Measurements from ENCODE around the gene SEPTIN8.

Gene SEPTIN8

DNA sequence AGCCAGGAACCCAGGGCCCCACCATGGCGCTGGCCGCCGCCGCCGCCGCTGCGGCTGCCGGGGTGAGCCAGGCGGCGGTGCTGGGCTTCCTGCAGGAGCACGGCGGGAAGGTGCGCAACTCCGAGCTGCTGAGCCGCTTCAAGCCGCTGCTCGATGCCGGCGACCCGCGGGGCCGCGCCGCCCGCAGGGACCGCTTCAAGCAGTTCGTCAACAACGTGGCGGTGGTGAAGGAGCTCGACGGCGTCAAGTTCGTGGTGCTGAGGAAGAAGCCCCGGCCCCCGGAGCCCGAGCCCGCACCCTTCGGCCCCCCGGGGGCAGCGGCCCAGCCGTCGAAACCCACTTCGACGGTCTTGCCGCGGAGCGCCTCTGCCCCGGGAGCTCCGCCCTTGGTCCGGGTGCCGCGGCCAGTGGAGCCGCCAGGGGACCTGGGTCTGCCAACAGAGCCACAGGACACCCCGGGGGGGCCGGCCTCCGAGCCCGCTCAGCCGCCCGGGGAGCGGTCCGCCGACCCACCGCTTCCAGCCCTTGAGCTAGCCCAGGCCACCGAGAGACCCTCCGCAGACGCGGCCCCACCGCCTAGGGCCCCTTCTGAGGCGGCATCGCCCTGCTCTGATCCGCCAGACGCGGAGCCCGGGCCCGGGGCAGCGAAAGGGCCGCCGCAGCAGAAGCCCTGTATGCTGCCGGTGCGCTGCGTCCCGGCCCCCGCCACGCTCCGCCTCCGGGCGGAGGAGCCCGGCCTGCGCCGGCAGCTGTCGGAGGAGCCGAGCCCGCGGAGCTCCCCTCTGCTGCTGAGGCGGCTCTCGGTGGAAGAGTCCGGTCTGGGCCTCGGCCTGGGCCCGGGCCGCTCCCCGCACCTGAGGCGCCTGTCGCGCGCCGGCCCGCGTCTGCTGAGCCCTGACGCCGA, 36.8 kb upstream of the SEPTIN8 start:
- in situ Hi-C loops (cut with HindIII; ENCODE audit: low sequenced_read_pairs) = no loop called here
- no peak for TF ChIP-seq CTCF (IDR thresholded peaks at IDR 0.05; ENCODE audit: low read depth, low read length, missing control alignments)
- peak overlapping the region; percentile 7 for H3K4me3 ChIP-seq (ENCODE audit: low read depth, low read length)
- no peak for DNase-seq (ENCODE audit: low read depth)

GRCh38 chr5:132812781-132813598, 36.0 kb upstream of the SEPTIN8 start, which contains the start of gene SOWAHA:
Gene SOWAHA, plus strand, starts transcription at chr5:132813302. Its CDS starts 320 bp downstream, at chr5:132813622.
- H3K4me3 ChIP-seq (ENCODE audit: low read depth, low read length) = peak within 1 kb of the TSS; percentile 25
- in situ Hi-C loops (cut with HindIII; ENCODE audit: low sequenced_read_pairs) = no loop called here
- no peak for DNase-seq (ENCODE audit: low read depth)
- TF ChIP-seq CTCF (IDR thresholded peaks at IDR 0.05; ENCODE audit: low read depth, low read length, missing control alignments) = no peak

DNA sequence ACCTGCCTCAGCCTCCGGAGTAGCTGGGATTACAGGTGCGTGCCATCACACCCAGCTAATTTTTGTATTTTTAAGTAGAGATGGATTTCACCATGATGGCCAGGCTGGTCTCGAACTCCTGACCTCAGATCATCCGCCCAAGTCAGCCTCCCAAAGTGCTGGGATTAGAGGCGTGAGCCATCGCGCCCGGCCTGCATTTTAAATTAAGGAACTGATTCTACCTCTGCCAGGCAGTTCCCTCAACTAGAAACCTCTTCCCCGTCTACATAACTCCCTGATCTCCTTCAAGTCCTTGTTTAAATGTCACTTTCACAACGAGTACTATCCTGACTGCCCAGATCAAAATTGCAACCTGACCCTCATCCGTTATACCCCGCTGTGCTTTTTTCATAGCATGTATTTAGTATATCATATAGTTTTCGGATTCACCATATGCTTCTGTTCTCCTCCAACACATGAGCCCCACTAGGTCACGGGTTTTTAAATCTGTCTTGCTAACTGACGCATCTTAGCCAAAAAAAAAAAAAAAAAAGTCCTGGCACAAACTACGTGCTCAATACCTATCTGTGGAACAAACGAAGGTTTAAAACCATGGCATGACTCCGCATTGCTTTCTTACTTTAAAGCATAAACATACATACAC, 35.2 kb upstream of the SEPTIN8 start:
- in situ Hi-C loops (cut with HindIII; ENCODE audit: low sequenced_read_pairs) = no loop called here
- TF ChIP-seq CTCF (IDR thresholded peaks at IDR 0.05; ENCODE audit: low read depth, low read length, missing control alignments) = no peak
- H3K4me3 ChIP-seq (ENCODE audit: low read depth, low read length) = no peak overlapping the region
- no peak for DNase-seq (ENCODE audit: low read depth)

GRCh38 chr5:132810605-132811004, 33.6 kb upstream of the SEPTIN8 start:
- no peak for TF ChIP-seq CTCF (IDR thresholded peaks at IDR 0.05; ENCODE audit: low read depth, low read length, missing control alignments)
- in situ Hi-C loops (cut with HindIII; ENCODE audit: low sequenced_read_pairs) = no loop called here
- no peak overlapping the region for H3K4me3 ChIP-seq (ENCODE audit: low read depth, low read length)
- no peak for DNase-seq (ENCODE audit: low read depth)

GRCh38 chr5:132808866-132809265, 31.8 kb upstream of the SEPTIN8 start:
- TF ChIP-seq CTCF (IDR thresholded peaks at IDR 0.05; ENCODE audit: low read depth, low read length, missing control alignments) = no peak
- H3K4me3 ChIP-seq (ENCODE audit: low read depth, low read length) = no peak overlapping the region
- no peak for DNase-seq (ENCODE audit: low read depth)
- in situ Hi-C loops (cut with HindIII; ENCODE audit: low sequenced_read_pairs) = no loop called here

- H3K4me3 ChIP-seq (ENCODE audit: low read depth, low read length) = no peak overlapping the region
- no peak for TF ChIP-seq CTCF (IDR thresholded peaks at IDR 0.05; ENCODE audit: low read depth, low read length, missing control alignments)
- no peak for DNase-seq (ENCODE audit: low read depth)
- in situ Hi-C loops (cut with HindIII; ENCODE audit: low sequenced_read_pairs) = no loop called here
Observed at GRCh38 chr5:132808448-132808847, 31.4 kb upstream of the SEPTIN8 start.

Data from astrocyte of the cerebellum (primary cell).